HG03442 (cell line): Measurements from ENCODE around the gene PARVG.

Source experiments
- ATAC-seq: cut with Tn5 transposase; IDR thresholded peaks from one replicate; pipeline ENCODE4 v1.9.1; 2021; ENCODE audit warnings: mild to moderate bottlenecking, moderate library complexity; ENCODE audit not compliant: unreplicated experiment

PARVG gene

DNA sequence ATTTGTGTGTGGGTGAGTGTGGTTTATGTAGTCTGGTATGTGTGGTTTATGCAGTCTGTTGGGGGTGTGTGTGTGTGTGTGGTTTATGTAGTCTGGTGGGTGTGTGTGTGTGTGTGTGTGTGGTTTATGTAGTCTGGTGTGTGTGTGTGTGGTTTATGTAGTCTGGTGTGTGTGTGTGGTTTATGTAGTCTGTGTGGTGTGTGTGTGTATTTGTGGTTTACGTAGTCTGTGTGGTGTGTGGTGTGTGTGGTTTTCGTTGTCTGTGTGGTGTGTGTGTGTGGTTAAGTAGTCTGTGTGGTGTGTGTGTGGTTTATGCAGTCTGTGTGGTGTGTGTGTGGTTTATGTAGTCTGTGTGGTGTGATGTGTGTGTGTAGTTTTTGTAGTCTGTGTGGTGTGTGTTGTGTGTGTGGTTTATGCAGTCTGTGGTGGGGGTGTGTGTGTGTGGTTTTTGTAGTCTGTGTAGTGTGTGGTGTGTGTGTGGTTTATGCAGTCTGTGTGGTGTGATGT is 26.2 kb upstream of the PARVG start:
- ATAC-seq: no peak

DNA sequence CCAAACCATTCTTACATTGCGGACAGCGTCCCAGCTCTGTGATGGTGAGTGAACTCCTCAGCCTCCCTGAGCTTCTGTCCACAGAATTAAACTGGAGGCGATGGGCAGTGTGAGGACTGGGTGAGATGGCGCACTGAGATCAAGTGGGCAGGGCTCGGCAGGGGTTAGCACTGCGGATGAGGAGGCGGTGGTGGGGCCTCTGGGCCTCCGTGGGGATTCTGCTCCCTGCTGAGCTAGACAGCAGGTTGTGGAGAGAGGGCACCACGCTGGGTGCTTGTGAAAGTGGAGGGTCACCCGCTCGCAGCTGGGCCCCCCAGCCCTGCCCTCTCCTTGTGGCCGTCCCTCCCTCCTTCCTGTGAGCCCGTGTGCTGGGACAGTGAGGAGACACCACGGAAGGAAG is 25.6 kb upstream of the PARVG start:
- ATAC-seq: no peak

DNA sequence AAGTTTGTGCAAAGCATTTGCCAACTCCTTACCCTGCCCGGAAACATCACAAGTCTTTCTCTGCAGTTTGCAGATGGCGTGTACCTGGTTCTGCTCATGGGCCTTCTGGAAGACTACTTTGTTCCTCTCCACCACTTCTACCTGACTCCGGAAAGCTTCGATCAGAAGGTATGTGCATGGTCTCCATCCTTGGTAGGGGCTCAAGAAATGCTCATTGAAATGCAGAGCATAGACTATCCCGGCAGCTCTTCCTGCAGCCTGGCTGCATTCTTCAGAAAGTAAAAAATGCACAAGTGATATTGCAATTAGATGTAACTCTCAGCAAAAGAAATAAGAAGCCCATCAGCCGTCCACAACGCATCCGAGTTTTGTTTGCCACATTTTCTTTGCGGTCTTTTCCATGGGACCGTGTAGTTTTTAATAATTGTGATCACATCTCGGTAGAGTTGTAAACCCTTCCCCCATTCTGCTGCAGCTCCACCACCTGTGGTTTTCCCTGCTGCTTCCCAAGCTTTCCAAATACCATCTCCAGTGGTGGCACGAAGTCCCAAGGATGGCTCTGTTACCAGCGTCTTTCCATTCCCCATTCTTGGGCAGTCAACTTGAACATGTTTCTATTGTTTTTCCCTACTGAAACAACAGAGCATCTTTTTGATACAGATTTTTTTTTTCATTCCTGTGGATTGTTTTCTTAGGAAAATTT is 22.7 kb upstream of the PARVG start:
- ATAC-seq: no peak

DNA sequence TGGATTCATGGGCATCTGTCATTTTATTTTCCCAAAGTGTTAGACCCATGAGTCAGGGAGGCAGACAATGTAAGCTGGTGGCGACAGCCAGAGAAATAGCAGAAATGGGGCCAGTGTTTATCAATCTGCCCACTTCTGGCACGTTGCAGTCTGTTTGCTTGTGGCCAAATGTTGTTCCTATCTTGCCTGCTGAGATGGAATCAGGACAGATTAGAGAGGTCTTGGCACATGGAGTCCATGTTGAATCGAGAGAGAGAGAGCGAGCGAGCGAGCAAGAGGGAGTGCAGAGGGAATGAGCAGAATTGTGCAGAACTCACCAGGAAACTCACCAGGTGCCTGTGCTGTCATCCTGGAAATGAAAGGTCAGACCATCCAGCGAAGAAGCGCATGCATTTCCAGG is 21.9 kb upstream of the PARVG start:
- ATAC-seq: no peak

DNA sequence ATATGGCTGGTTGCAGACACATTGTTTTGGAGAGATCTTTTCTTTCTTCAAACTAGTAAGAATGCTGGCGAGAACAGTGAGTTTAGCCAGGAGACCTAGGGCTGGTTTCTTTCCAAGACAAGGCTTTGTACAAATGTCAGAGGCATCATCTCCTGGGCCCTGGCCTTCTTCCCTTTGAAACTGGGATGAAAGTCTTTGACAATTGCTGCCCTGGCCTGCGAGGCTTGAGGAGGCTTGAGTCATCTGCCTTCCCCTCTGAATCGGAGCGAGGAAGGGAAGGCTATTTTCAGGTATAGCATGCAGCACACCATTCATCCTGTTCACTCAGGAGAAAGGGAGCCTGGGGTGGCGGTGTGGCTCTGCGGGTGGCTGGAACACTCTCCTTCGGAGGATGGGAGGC is 21.5 kb upstream of the PARVG start:
- ATAC-seq: no peak

DNA sequence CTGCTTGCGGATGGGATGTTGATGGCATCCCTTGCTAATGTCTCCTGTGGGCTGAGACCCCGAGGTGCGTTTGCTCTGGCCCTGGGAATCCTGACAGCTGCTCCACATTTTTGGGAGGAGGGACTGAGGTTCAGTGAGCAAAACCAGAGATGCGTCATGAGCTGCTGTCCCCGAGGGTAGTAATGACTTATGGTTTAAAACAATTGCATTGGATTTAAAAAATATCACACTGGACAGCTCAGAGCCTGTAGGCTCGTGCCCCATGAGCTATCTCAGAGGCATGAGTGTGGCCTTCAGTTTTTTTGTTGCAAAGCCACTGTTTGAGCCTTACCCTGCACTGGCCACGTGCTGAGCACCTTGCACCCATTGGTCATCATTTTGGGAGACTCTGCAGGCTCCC is 20.9 kb upstream of the PARVG start:
- no peak for ATAC-seq

DNA sequence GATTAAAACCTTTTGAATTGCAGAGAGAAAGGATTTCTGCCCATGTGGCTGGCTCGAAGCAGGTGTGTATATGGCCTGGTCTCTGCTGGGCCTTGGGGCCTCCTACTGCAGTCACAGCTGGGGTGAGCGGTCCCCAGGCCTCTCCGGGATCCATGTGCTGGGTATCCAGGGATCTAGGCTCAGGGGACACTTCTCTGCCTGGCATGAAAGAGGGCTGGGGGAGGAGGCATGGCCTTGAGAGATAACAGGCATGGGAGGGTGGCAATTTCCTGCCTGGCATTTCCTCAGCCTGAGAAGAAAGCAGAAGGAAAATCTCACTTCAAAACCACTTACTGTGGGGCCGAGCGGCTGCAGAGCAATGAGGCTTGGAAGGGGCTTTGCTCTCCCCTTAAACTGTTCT is 20.3 kb upstream of the PARVG start:
- ATAC-seq: no peak

DNA sequence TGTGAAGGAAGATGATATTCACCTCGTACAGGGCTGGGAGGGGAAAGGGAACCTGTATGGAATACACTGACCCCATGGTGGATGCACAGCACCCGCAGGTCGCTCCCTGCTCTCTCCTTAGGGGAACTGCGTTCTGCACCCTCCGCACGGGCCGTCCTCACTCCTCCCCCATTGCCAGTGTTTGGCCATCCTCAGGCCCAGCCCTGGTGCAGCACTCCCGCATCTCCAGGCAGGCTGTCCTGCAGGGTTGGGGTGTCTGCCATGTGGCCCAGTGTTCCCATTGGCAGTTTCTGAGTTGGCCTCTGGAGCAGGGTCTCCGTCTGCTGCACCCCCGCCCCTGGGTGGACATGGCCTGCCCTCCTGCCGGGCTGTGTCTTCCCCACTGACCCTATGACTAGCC is 19.1 kb upstream of the PARVG start:
- ATAC-seq: no peak

DNA sequence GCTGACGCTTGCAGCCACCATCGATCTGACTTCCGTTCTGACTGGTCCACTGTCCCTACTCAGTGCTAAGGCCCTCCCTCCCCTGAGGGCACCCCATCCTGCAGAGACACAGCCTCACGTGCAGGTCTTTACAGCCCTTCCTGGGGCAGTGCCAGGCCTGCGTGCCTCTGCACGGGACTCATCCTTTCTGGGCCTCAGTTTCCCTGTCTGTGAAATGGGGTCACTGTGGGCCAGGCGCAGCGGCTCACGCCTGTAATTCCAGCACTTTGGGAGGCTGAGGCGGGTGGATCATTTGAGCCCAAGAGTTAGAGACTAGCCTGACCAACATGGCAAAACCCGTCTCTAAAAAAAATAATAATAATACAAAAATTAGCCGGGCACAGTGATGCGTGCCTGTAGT is 17.8 kb upstream of the PARVG start:
- no peak for ATAC-seq

DNA sequence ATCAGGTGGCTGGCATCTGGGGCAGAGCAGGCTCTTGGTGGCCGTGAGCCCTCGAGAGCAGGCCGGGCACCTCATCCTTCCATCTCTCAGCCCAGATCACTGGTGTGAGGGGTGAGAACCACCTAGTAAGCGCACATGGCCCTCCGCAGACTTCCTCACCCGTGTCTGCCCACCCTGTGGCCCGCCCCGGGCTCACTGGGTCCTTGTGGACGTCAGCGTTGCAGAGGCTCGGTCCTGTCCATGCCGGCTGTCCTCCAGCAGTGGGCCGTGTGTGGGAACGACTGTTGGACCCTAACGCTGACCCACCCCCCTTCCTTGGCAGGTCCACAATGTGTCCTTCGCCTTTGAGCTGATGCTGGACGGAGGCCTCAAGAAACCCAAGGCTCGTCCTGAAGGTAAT is 17.2 kb upstream of the PARVG start:
- no peak for ATAC-seq

DNA sequence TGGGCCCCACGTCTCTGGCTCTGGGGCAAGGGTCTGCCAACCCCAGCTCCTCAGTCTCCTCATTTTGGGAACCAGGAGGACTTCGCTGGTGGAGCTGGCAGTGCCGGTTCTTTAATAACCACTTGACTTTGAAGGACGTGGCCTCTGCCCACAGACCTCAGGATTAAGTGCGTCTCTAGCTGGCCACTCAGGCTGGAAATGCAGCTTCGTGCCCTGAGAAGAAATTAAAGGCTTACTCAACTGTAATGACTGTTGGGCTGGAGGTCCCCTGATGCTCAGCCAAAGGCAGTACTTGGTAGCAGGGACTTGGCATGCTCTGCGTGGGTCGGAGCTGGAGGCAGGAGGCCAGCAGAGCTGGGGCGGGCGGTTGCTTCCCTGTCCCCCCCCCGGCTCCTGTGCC is 16.7 kb upstream of the PARVG start:
- ATAC-seq: no peak

DNA sequence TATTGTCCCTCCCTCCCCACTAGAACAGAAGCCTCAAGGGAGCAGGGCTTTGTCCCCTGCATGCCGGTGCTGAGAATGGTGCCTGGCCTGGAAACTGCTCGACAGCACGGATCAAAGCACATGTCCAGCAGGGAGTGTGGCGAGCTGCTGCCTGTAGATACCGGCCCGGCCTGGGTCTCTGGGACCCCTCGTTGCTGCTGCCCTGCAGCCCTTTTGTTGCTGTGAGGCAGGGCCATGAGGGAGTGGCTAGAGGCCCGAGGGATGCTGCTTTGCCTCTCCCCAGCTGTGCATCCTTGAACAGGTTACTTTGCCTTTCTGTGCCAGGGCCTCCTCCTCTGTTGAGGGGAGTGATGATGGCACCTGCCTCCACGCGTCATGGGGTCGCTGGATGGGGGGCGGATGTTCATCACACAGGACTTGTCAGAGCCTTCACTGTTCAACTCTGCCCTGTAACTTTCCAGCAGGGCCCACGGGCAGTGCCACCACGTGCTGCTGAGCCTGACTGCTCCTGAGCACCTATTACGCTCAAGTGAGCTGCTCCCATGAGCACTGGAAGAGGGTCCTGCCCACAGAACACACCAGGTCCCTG is 15.3 kb upstream of the PARVG start:
- no peak for ATAC-seq

DNA sequence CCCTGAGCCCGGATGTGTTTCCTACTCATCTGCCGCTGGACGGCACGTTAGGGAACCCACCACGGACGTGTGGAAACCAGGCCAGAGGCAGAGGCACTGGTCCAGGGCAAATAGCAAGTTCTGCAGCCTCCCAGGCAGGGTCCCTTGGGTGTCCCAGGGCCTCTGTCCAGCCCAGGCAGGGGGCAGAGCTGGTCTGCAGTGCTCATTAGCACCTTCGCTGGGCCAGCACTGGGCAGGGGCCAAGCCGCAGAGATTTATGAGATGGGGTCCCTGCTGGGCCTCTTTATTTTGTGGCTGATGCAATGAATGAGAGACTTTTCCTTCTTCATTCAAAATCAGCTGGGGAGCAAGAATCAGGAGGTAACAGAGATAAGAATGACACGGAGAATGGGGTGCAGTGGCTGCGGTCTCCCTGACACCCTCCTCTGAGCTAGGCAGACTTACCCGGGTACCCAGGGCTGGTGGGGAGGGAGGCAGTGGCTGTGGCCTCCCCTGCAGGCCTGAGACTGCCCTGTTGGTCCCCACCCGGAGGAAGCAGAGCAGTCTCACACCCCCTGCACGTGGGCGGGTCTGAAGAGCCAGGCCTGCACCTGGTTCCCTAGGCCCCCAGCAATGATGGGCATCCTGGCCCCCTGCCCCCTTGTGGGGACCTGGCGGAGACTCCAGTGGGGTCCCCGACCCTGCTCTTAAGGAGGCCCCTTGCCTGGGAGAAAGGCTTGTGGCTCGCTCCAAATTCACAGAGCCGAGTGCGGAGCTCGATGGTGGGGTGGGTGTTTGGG is 14.0 kb upstream of the PARVG start:
- ATAC-seq: no peak

DNA sequence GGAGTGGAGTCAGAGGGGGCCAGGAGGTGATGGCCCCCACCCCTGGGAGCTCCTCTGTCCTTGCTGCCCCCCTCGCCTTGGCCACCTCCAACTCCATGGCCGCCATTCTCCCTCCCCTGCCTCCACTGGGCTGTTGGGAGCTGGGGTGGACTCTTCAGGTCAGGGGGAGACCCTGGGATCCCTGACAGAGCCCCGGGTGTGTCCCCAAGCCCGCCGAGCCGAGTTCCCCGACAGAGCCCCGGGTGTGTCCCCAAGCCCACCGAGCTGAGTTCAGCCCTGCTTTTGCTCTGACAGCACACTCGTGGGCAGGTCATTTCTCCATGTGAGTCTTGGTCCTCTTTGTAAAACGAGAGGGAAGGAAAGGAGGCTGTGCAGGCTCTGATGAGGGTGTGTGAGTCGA is 13.2 kb upstream of the PARVG start:
- no peak for ATAC-seq

DNA sequence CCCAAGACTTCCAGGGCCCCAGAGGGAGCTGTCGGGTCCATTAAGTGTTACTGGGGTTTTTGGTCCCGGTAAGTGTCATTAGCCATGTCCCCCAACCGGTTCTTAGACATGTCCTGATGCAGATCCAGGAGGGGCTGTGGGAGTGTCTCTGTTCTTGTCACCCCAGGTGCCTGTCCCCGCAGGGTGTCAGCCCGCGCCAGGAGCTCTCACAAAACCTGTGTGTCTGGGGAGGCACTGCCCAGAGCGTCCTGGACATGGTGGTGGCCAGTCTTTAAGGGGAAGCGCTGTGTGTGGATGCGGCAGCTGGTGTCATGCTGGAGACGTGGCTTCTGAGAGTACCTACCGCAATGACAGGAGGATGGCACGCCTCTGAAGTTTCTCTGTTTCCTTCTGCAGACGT is 12.5 kb upstream of the PARVG start:
- no peak for ATAC-seq

DNA sequence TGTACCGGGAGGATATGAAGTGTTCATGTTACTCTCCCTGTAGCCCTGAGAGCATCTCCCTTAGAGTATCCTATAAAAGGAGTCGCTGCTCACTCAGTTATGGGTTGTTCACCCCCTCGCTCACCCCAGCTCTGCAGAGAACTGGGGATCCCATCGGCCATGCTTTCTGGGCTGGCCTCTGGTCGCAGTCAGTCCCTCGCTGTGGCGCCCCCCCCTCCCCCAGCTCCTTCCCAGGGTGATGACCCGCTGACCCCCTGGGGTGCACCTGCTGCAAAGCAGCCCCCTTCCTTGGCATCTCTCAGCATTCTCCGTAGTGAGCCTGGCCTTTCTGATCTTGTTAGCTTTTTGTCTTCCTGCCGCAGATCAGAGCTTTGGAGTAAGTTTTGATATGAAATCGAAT is 10.3 kb upstream of the PARVG start:
- no peak for ATAC-seq

DNA sequence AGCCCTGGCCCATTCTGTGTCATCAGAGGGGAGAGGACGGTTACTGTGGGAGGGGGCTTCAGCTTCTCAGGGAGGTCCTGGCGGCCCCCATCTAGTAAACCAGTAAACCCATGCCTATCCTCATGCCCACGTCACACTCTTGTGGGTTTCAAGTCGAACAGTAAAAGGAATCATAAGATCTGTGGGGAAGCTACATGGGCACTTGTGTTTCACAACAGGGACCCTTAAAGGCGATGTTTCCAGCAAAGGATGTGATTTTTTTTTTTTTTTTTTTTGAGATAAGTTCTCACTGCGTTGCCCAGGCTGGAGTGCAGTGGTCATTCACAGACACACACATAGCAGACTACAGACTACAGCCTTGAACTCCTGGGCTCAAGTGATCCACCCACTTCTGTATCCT is 9.2 kb upstream of the PARVG start:
- no peak for ATAC-seq

DNA sequence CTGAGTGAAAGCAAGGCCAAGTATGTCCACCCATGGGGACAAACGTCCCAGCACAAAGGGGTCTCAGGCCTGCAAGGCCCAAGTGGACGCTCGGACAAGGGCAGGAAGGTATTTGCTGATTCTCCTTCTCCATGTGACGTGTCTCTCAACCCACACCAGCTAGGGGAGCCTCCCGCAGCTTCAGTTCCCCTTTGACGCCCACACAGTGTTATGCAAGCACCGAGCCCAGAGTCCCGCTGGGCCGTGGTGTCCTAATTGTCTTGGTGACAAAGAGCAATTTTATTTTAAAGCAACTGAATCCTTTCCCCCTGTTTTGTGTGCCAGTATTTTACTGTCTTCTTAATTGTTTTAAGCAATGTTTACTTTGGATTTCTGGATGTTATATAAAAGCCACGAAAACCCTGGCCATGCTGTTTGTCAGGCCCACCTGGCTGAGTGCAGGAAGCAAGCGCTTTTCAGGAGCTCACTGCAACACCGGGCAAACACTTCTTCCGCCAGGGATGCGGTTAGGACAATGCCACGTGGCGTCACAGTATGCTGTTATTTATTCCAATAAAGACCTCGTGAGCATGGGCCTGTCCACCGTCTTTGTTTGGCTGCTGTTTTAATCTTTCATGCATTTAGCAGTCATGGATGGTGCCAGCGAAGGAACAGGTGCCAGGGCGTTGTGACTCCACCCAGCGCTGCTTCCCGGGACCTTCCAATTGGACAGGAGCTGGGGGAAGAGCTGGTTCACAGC is 8.2 kb upstream of the PARVG start:
- peak; percentile 71 for ATAC-seq

DNA sequence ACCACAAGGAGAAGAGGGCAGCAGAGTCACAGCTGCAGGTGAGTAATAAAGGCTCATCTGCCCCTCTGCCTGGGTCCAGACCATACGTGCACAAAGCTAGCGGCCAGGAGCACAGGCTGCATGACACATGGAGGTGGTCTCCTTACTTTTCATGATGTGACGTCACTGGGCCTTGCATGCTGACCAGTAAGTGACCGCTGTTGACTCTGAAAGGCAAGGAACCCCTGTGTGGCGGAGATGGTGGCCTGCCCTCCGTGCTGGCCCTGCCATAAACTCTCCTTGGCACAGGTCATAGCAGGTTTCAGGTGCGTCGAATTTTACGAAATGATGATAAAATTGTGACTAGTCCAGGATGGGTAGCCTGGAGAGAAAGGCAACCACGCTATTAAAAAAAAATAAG is 7.6 kb upstream of the PARVG start:
- ATAC-seq: no peak

DNA sequence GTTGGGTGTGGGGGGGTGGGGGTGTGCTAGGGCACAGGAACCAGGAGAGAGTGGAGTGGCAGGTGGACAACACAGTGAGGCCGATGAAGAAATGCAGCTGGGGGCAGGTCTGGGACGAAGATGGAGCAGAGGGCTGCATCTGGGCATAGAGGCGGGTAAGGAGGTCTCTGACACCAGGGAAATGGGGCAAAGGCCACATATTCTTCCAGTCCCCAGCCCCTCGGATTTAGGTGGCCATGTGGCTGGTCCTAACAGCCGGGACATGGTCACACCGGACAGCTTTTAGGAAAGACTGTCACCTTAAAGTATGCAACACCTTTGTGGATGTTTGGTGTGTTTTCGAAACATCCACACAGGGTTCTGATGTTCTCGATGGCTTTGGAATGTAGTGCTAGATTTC is 5.0 kb upstream of the PARVG start:
- ATAC-seq: no peak

DNA sequence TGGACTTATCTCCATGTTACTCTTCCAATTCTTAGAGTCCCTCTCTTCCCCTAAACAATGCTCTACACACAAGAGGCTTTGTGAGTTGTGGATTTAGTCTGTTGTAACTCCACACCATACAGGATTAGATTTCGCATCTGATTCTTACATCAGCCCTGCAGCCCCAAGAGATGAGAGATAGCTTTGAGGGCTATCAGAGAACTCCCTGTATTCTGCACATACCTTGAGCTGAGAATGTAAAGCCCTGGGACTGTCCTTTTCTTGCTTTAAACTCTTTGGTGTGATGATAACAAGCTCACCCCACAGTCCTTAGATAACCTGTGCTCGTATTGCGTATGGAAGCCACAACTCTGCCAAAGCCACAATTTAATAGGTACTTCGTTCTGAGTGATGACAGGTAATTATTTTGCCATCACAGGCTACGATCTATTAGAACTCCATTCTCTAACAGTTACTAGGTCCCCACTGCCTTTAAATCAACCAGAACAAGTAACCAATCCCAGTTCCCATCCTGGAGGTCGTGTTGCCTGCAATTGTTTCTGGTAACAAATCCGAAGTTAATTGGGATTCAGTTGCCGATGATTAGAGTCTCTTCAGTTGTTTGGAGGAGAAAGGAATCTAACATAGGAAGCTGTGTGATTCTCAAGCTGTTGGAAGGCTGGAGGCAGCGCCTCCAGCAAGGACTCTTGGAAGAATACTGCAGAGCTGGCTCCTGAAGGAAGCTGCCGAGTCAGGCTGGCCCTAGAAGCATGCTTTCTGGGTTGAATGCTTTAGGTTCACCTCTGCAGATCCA is 1.3 kb upstream of the PARVG start:
- ATAC-seq: no peak
